OCI-LY3 (cell line): ENCODE measurements around the gene RACGAP1.

Source experiments
- H2AFZ ChIP-seq: fragments of 200-600, 300-600 bp; shearing (Covaris generic); 2 replicates; pipeline ENCODE4 v1.6.0; 2014; ENCODE audit warnings: antibody characterized with exemption, low read depth, low read length
- H3K27ac ChIP-seq: fragments of 200-600, 300-600 bp; sonication (generic); 2 replicates; pipeline ENCODE4 v1.5.1; 2014; ENCODE audit warnings: mild to moderate bottlenecking, low read length, moderate library complexity, mixed read lengths
- H3K27me3 ChIP-seq: fragments of 200-600, 300-600 bp; sonication (generic); 2 replicates; pipeline ENCODE4 v1.6.1; 2014; ENCODE audit warnings: low read depth, low read length, mixed read lengths
- H3K36me3 ChIP-seq: fragments of 200-600, 300-600 bp; sonication (generic); replicated peaks from 2 replicates; pipeline ENCODE3; 2014; ENCODE audit warnings: low read depth, low read length, mixed read lengths
- H3K4me1 ChIP-seq: fragments of 300-600, 200-600 bp; sonication (generic); 2 replicates; pipeline ENCODE4 v1.6.1; 2014; ENCODE audit warnings: low read length, mixed read lengths
- H3K4me2 ChIP-seq: fragments of 200-600, 300-600 bp; sonication (generic); 2 replicates; pipeline ENCODE4 v1.6.1; 2014; ENCODE audit warnings: low read length, mixed read lengths
- H3K4me3 ChIP-seq: fragments of 300-600, 200-600 bp; sonication (generic); 2 replicates; pipeline ENCODE4 v1.5.1; 2014; ENCODE audit warnings: antibody characterized with exemption, mild to moderate bottlenecking, low read length, moderate library complexity
- H3K79me2 ChIP-seq: fragments of 300-600, 200-600 bp; shearing (Covaris generic); 2 replicates; pipeline ENCODE4 v1.6.1; 2014; ENCODE audit warnings: mild to moderate bottlenecking, low read length, mixed read lengths
- H3K9ac ChIP-seq: fragments of 300-600, 200-600 bp; shearing (Covaris generic); 2 replicates; pipeline ENCODE4 v1.6.0; 2014; ENCODE audit warnings: mild to moderate bottlenecking, low read length, moderate library complexity
- H3K9me3 ChIP-seq: fragments of 200-600, 300-600 bp; shearing (Covaris generic); 2 replicates; pipeline ENCODE4 v1.6.1; 2014; ENCODE audit warnings: low read length, mixed read lengths; ENCODE audit not compliant: insufficient read depth
- H4K20me1 ChIP-seq: fragments of 200-600, 300-600 bp; sonication (generic); 2 replicates; pipeline ENCODE4 v1.6.1; 2016; ENCODE audit warnings: low read length, mixed read lengths; ENCODE audit not compliant: insufficient read depth
- EZH2phosphoT487 ChIP-seq: fragments of 200-600 bp; shearing (Covaris generic); IDR thresholded peaks from 2 replicates; pipeline ENCODE4 v1.6.1; 2018; ENCODE audit warnings: antibody characterized with exemption, mixed run types, low read depth
- TF ChIP-seq, protein P1 (sequence below): fragments of 200-600, 300-600 bp; sonication (generic); IDR thresholded peaks from 2 replicates; pipeline ENCODE4 v1.5.1; 2014; ENCODE audit warnings: antibody characterized with exemption, low read length, low read depth

The RACGAP1 gene

DNA sequence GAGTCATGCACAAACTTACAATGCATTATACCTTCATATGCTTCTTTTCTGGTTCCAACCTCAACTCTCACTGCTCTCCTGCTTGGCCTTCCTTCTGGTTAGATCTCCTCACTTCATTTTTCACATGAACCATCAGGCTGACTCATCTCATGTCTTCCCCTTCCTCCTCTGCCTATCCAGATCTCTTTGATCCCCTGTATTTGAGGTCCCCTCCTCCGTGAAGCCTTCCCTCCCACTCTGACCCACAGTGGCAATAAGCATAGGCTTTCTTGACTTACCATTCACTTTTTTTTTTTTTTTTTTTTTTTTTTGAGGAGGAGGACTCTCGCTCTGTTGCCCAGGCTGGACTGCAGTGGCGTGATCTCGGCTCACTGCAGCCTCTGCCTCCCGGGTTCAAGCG is 17.4 kb upstream of the RACGAP1 start:
- Histone ChIP-seq H3K4me2 (no peak overlapping the region), H3K9ac (no peak overlapping the region), H3K27ac (no peak overlapping the region), H3K27me3 (no peaks in the 10 kb centered on the region), H3K36me3 (no peaks in the 10 kb centered on the region), H4K20me1 (no peaks in the 10 kb centered on the region), H3K79me2 (no peaks in the 10 kb centered on the region), H3K4me1 (no peaks in the 10 kb centered on the region), H3K9me3 (no peaks in the 10 kb centered on the region), H3K4me3 (no peak overlapping the region), H2AFZ (no peak overlapping the region)
- TF ChIP-seq, protein P1, sequence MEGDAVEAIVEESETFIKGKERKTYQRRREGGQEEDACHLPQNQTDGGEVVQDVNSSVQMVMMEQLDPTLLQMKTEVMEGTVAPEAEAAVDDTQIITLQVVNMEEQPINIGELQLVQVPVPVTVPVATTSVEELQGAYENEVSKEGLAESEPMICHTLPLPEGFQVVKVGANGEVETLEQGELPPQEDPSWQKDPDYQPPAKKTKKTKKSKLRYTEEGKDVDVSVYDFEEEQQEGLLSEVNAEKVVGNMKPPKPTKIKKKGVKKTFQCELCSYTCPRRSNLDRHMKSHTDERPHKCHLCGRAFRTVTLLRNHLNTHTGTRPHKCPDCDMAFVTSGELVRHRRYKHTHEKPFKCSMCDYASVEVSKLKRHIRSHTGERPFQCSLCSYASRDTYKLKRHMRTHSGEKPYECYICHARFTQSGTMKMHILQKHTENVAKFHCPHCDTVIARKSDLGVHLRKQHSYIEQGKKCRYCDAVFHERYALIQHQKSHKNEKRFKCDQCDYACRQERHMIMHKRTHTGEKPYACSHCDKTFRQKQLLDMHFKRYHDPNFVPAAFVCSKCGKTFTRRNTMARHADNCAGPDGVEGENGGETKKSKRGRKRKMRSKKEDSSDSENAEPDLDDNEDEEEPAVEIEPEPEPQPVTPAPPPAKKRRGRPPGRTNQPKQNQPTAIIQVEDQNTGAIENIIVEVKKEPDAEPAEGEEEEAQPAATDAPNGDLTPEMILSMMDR, result no peak
- no peak for TF ChIP-seq EZH2phosphoT487

DNA sequence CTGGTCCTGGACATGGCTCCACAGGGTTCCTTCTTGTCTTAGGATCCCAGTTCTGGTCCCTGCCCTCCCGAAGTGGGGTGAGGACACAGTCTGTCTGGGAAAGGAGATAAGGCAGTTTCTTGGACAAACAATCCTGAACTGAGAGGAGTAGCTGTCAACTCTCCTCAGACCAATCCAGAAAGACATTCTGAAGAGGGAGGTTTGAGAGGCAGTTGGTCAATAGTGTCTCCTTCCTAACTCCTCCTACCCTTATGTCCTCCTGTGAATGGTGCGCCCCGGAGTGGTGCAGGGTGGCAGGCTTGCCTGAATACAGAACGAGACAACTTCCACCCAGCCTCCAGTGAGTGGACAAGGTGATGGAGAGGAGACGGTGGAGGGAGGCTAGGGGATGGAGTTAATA is 16.7 kb upstream of the RACGAP1 start:
- TF ChIP-seq, protein P1, result no peak
- no peak for TF ChIP-seq EZH2phosphoT487
- H2AFZ ChIP-seq, result no peak overlapping the region
- H3K27me3 ChIP-seq, result no peaks in the 10 kb centered on the region
- no peaks in the 10 kb centered on the region for H4K20me1 ChIP-seq
- H3K4me3 ChIP-seq, result no peak overlapping the region
- no peak overlapping the region for H3K9ac ChIP-seq
- no peaks in the 10 kb centered on the region for H3K4me1 ChIP-seq
- H3K9me3 ChIP-seq, result no peaks in the 10 kb centered on the region
- no peak overlapping the region for H3K27ac ChIP-seq
- no peak overlapping the region for H3K4me2 ChIP-seq
- no peaks in the 10 kb centered on the region for H3K36me3 ChIP-seq
- H3K79me2 ChIP-seq, result no peaks in the 10 kb centered on the region

DNA sequence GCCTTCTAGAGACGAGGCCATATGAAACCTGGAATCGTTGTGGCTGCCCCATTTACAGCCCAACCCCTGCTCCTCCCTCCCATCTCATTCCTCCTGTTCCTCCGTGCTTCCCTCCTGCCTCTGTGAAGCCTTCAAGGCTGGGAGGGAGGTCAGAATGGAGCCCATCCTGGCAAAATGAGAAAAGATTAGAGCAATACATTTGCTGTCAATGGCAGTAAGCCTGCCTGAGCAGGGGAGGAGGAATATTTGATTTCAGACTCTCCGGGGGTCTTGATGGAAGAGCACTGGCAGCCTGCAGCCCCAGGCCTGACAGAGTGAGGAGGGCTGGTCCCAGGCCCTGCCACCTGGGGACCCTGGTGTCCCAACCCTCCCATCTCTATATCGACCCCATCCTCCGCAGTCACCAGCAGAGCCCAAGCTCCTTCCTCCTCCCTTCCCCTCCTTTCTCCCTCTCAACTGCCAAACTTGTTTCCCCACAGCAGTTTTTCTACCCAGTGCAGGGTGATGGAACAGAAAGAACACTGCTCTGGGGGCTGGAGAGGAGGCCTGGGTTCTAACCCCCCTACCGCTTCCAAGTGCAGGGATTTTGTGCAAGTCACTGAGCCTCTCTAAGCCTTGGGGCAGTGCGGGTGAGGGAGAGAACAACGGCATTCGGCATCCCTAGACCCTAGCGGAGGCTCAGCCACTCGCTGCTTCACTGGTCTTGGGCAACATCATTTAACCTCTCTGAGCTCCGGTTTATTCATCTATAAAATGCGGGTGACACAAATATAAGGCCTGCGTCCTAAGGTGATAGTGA is 16.0 kb upstream of the RACGAP1 start:
- no peaks in the 10 kb centered on the region for H3K36me3 ChIP-seq
- H3K4me3 ChIP-seq, result no peak overlapping the region
- H3K9me3 ChIP-seq, result no peaks in the 10 kb centered on the region
- H4K20me1 ChIP-seq, result no peaks in the 10 kb centered on the region
- H3K9ac ChIP-seq, result no peak overlapping the region
- TF ChIP-seq, protein P1, result no peak
- TF ChIP-seq EZH2phosphoT487, result no peak
- no peaks in the 10 kb centered on the region for H3K27me3 ChIP-seq
- H3K4me1 ChIP-seq, result no peaks in the 10 kb centered on the region
- no peak overlapping the region for H2AFZ ChIP-seq
- no peak overlapping the region for H3K4me2 ChIP-seq
- no peak overlapping the region for H3K27ac ChIP-seq
- H3K79me2 ChIP-seq, result no peaks in the 10 kb centered on the region

DNA sequence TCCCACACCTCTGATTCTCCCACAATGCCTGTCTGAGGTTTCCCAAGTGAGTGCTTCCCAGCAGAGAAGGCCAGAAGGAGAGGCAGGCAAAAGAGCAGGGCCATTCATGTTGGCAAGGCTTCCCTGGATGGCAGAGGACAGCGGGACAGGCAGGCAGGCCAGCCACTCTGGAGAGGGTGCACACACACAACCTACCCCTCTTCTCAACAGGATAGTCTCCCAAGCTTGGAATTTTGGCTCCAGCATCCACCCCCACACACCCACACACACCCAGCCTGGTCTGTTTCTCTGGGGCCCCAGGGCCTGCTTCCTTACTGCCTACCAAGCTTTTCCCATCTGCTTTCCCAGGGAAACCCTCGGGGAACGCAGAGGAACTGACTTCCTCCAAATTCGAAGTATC is 15.4 kb upstream of the RACGAP1 start:
- no peaks in the 10 kb centered on the region for H3K4me1 ChIP-seq
- no peak overlapping the region for H3K9ac ChIP-seq
- H3K36me3 ChIP-seq, result no peaks in the 10 kb centered on the region
- no peak overlapping the region for H3K27ac ChIP-seq
- H3K27me3 ChIP-seq, result no peaks in the 10 kb centered on the region
- TF ChIP-seq, protein P1, result no peak
- TF ChIP-seq EZH2phosphoT487, result no peak
- no peak overlapping the region for H3K4me2 ChIP-seq
- H4K20me1 ChIP-seq, result no peaks in the 10 kb centered on the region
- H2AFZ ChIP-seq, result no peak overlapping the region
- H3K79me2 ChIP-seq, result no peaks in the 10 kb centered on the region
- H3K4me3 ChIP-seq, result no peak overlapping the region
- H3K9me3 ChIP-seq, result no peaks in the 10 kb centered on the region
